ENCODE data around the gene YAF2. TPM values are rescaled to one million over a fixed set of nuclear protein-coding genes. Genes with fewer than 3 reads are reported as not detected.
"Not testable (repeated sequence)": the region's sequence is repeated elsewhere in the genome, so short reads cannot be mapped to it uniquely, and the experiment has no call there.

YAF2 gene
- total RNA-seq, 1 donor from 2014 or later: 28.0 TPM

GRCh38 chr12:42255221-42255865, 17.3 kb upstream of the YAF2 start:
- Histone ChIP-seq H3K4me3 (no peak overlapping the region), H3K4me1 (no peaks in the 10 kb centered on the region), H3K9me3 (no peaks in the 10 kb centered on the region), H3K36me3 (no peaks in the 10 kb centered on the region), H3K27ac (no peak overlapping the region), H3K27me3 (no peaks in the 10 kb centered on the region)
- ATAC-seq: no peak
- DNase-seq: no peak
- TF ChIP-seq CTCF (IDR thresholded peaks at IDR 0.05): no peak
- intact Hi-C loops (cut with DNase I): no loop called here

GRCh38 chr12:42252645-42253044, 14.6 kb upstream of the YAF2 start:
- H3K27ac ChIP-seq; ATAC-seq; H3K4me3 ChIP-seq; H3K9me3 ChIP-seq; H3K36me3 ChIP-seq; H3K4me1 ChIP-seq; intact Hi-C loops (cut with DNase I); H3K27me3 ChIP-seq; DNase-seq: not testable (repeated sequence)

- DNase-seq; H3K4me1 ChIP-seq; H3K27ac ChIP-seq; H3K9me3 ChIP-seq; intact Hi-C loops (cut with DNase I); H3K27me3 ChIP-seq; H3K36me3 ChIP-seq; H3K4me3 ChIP-seq; ATAC-seq: not testable (repeated sequence)
These were observed 11.0 kb upstream of the YAF2 start for GRCh38 chr12:42249033-42249432.

- DNase-seq (no peak), ATAC-seq (no peak)
- Histone ChIP-seq H3K36me3 (no peaks in the 10 kb centered on the region), H3K9me3 (no peaks in the 10 kb centered on the region), H3K27me3 (no peaks in the 10 kb centered on the region), H3K4me1 (peaks cover 14% of the 10 kb centered on the region), H3K27ac (no peak overlapping the region), H3K4me3 (no peak overlapping the region)
- no peak for TF ChIP-seq CTCF (IDR thresholded peaks at IDR 0.05)
- intact Hi-C loops (cut with DNase I): no loop called here
These were observed 2.2 kb upstream of the YAF2 start for GRCh38 chr12:42240131-42240750.

- H3K4me3 ChIP-seq: peak overlapping the region; percentile 57
- intact Hi-C loops (cut with DNase I): no loop called here
- H3K36me3 ChIP-seq: peaks cover 12% of the 10 kb centered on the region
- DNase-seq (no peak), ATAC-seq (peak; percentile 44)
- no peak for TF ChIP-seq CTCF (IDR thresholded peaks at IDR 0.05)
- H3K27me3 ChIP-seq: no peaks in the 10 kb centered on the region
- H3K9me3 ChIP-seq: no peaks in the 10 kb centered on the region
- H3K4me1 ChIP-seq: peaks cover 17% of the 10 kb centered on the region
- peak overlapping the region; percentile 83 for H3K27ac ChIP-seq
These were observed 202 bp downstream of the YAF2 start for GRCh38 chr12:42237853-42238239.

- peak overlapping the region; percentile 67 for H3K27ac ChIP-seq
- H3K4me3 ChIP-seq: peak overlapping the region; percentile 57
- no peaks in the 10 kb centered on the region for H3K9me3 ChIP-seq
- intact Hi-C loops (cut with DNase I): no loop called here
- peaks cover 12% of the 10 kb centered on the region for H3K36me3 ChIP-seq
- ATAC-seq: peak; percentile 92
- H3K4me1 ChIP-seq: peaks cover 17% of the 10 kb centered on the region
- peak; percentile 92 for DNase-seq
- TF ChIP-seq CTCF (IDR thresholded peaks at IDR 0.05): peak; percentile 50
- no peaks in the 10 kb centered on the region for H3K27me3 ChIP-seq
These were observed 796 bp downstream of the YAF2 start for GRCh38 chr12:42237052-42237852.
